Measurements from ENCODE around the gene MTRF1. TPM values are rescaled to one million over a fixed set of nuclear protein-coding genes. Genes with fewer than 3 reads are reported as not detected.

The MTRF1 gene
- total RNA-seq, 3 donors from 2014 or later, result 13.4 to 15.5 (median 14.6) TPM

DNA sequence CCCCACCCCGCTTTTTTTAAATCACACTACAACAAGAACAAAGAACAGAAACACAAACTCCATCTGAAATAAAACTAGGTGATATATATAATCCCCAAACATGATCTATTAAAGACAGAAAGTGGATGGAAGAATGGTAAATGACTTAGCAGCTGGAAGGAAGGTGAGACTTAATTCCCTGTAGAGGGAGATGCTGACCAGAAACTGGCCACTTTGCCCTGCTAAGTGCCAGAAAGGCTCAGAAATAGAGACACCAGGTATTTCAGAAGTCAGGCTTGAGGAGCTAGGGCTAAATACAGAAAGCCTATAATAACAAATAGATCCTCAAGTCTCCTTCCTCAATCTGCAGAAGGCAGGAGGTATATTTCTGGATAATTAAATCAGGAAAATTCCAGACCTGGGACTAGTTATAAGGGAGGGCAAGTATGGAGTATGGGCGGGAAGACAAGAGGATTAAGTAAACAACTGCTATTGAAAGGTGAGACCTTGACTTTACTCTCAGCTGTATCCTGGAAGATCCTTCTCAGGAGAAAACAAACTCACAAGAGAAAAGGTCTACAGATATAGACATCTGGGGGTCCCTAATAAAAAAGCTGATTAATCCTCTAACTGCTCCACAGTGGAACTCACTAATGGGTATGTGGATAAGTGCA lies 32.2 kb downstream of the MTRF1 start:
- no peak for DNase-seq
- Histone ChIP-seq H3K4me3 (no peak overlapping the region), H3K36me3 (ENCODE audit: low read depth) (no peaks in the 10 kb centered on the region), H3K4me1 (ENCODE audit: low read depth) (no peaks in the 10 kb centered on the region), H3K9me3 (no peaks in the 10 kb centered on the region)
- TF ChIP-seq, protein P1, sequence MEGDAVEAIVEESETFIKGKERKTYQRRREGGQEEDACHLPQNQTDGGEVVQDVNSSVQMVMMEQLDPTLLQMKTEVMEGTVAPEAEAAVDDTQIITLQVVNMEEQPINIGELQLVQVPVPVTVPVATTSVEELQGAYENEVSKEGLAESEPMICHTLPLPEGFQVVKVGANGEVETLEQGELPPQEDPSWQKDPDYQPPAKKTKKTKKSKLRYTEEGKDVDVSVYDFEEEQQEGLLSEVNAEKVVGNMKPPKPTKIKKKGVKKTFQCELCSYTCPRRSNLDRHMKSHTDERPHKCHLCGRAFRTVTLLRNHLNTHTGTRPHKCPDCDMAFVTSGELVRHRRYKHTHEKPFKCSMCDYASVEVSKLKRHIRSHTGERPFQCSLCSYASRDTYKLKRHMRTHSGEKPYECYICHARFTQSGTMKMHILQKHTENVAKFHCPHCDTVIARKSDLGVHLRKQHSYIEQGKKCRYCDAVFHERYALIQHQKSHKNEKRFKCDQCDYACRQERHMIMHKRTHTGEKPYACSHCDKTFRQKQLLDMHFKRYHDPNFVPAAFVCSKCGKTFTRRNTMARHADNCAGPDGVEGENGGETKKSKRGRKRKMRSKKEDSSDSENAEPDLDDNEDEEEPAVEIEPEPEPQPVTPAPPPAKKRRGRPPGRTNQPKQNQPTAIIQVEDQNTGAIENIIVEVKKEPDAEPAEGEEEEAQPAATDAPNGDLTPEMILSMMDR (IDR thresholded peaks at IDR 0.05), result no peak
- peak; percentile 62 for ATAC-seq
- intact Hi-C loops (cut with DNase I, micrococcal nuclease), result no loop called here

DNA sequence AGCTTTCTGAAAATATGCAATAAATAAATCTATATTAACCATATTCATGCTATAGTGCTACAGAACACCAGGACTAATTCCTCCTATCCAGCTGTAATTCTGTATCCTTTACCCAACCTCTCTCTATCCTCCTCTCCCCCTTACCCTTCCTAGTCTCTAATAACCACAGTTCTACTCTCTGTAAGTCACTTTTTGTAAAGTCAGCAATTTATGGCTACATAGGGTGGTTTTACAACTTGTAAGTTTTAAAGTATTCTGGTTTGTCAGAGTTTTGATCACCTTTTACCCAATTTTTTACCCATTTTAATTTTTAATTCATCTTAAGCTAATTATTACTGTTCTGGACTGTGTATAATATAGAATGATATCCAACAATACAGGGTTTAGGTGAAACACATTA lies 34.0 kb downstream of the MTRF1 start:
- intact Hi-C loops (cut with DNase I, micrococcal nuclease), result loop anchor here in 1 of 2 donors (10.0 kb wide), 1 partner anchor 155 kb away; no protein-coding TSS in a partner anchor
- no peak for ATAC-seq
- Histone ChIP-seq H3K9me3 (no peaks in the 10 kb centered on the region), H3K4me1 (ENCODE audit: low read depth) (no peaks in the 10 kb centered on the region), H3K4me3 (no peak overlapping the region), H3K36me3 (ENCODE audit: low read depth) (no peaks in the 10 kb centered on the region)
- DNase-seq, result no peak
- TF ChIP-seq, protein P1 (IDR thresholded peaks at IDR 0.05), result no peak

DNA sequence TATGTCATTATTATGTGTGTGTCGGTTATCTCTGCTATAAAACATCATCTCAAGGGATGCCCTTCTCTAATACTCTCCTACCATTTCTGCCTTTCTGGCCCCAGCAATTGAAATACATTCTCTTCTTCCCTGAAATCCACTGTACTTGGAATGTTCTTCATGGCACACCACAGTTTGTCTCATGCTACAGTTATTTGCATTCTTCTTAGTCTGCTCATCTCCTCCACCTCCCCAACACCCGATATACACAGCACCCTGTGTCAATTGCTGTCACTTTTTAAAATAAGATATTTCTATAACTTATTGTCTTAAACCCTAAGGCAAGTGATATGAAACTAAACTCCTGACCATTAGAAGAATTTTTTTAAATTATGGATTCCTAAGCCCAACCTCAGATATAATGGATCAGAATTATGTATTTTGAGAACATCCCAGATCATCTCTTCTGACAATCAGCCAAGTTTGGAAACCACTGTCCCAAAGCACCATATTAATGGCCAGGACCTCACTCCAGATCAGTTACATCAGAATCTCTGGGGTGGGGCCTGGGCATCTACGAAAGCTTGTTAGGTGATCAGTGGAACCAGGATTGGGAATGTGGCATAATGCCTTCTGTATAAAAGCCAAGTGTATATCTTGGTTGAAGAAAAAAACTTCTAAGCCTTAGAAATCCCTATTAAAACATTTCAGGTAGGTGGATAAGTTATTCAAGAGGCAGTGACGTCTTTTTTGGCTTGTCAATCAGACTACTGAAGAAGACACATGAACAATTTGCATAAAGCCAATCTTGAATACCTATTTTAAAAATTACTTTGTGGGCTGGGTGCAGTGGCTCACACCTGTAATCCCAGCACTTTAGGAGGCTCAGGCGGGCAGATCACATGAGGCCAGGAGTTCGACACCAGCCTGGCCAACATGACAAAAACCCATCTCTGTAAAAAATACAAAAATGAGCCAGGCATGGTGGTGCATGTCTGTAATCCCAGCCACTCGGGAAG lies 39.0 kb downstream of the MTRF1 start:
- DNase-seq, result no peak
- Histone ChIP-seq H3K9me3 (no peaks in the 10 kb centered on the region), H3K4me1 (ENCODE audit: low read depth) (no peaks in the 10 kb centered on the region), H3K36me3 (ENCODE audit: low read depth) (no peaks in the 10 kb centered on the region), H3K4me3 (no peak overlapping the region)
- TF ChIP-seq, protein P1 (IDR thresholded peaks at IDR 0.05), result no peak
- intact Hi-C loops (cut with DNase I, micrococcal nuclease), result loop anchor here in 1 of 2 donors (10.0 kb wide), 1 partner anchor 150 kb away; no protein-coding TSS in a partner anchor
- ATAC-seq, result no peak

DNA sequence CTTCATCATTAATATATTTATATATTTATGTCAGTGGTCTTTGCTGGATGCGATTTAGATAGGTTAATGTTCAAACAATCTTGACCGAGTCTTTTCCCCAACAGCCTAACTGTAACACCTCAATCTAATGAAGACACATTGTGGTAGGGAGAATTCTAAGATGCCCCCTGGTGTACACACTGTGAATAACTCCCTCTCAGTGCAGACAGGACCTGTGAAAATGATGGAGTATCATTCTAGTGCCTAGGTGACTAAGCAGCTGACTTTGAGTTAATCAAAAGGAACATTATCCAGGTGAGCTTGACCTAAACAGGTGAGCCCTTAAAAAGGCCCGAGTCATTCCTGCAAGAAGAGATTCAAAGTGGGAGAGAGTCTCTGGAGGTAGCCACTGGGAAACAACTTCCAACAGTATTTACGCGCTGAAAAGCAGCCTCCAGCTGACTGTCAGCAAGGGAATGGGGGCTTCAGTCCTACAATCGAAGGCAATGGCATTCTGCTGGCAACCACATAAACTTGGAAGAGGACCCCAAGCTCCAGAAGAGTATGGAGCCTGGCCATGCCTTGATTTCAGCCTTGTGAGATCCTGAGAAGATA lies 41.0 kb downstream of the MTRF1 start:
- TF ChIP-seq, protein P1 (IDR thresholded peaks at IDR 0.05), result peak; percentile 56
- DNase-seq (peak in 1 of 3 donors; percentile 82), ATAC-seq (peak; percentile 90)
- Histone ChIP-seq H3K36me3 (ENCODE audit: low read depth) (no peaks in the 10 kb centered on the region), H3K4me3 (no peak overlapping the region), H3K9me3 (no peaks in the 10 kb centered on the region), H3K4me1 (ENCODE audit: low read depth) (no peaks in the 10 kb centered on the region)
- intact Hi-C loops (cut with DNase I, micrococcal nuclease), result loop anchor here in 1 of 2 donors (10.0 kb wide), 1 partner anchor 148 kb away; no protein-coding TSS in a partner anchor

DNA sequence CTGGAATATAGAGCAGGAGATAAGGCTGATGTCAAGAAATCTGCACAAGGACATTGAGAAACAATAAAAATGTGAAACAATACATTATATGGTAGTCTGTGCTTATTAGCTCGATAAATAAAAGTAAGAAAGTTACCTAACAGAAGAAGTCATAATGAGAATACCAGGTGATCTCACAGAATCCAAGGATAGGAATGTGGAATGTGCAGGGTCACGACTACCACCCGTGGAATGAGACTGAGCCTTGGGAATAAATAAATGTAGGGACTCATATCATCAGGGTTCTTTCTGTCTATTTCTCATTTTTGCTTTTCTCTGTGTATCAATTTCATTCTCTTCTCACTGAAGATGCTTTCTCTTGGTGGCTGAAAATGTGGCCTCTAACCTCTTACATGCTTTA lies 43.0 kb downstream of the MTRF1 start:
- DNase-seq, result no peak
- intact Hi-C loops (cut with DNase I, micrococcal nuclease), result loop anchor here in 1 of 2 donors (10.0 kb wide), 1 partner anchor 146 kb away; no protein-coding TSS in a partner anchor
- no peaks in the 10 kb centered on the region for H3K4me1 ChIP-seq (ENCODE audit: low read depth)
- H3K36me3 ChIP-seq (ENCODE audit: low read depth), result no peaks in the 10 kb centered on the region
- ATAC-seq, result no peak
- no peak overlapping the region for H3K4me3 ChIP-seq
- TF ChIP-seq, protein P1 (IDR thresholded peaks at IDR 0.05), result no peak
- H3K9me3 ChIP-seq, result no peaks in the 10 kb centered on the region

All from mucosa of descending colon (tissue), 3 donors.